H9 (cell line): ENCODE results near the gene TXNDC17. TPM values are rescaled to one million over a fixed set of nuclear protein-coding genes. Genes with fewer than 3 reads are reported as not detected.

ENCODE experiments used
- DNase-seq: peaks from one replicate; pipeline ENCODE4 v3.0.0-alpha.2; 2017
- H2AFZ ChIP-seq: one replicate; pipeline ENCODE4 v1.6.1; 2013; ENCODE audit warnings: mild to moderate bottlenecking, low read length, control low read depth, moderate library complexity
- H2AK5ac ChIP-seq: 2 replicates; pipeline ENCODE4 v1.6.1; 2013; ENCODE audit warnings: low read length, control low read depth, mixed read lengths; ENCODE audit not compliant: insufficient read length
- H2BK120ac ChIP-seq: one replicate; pipeline ENCODE4 v1.6.1; 2013; ENCODE audit warnings: low read depth, mild to moderate bottlenecking, low read length, control low read depth, inconsistent platforms; ENCODE audit not compliant: poor library complexity, severe bottlenecking
- H2BK12ac ChIP-seq: 2 replicates; pipeline ENCODE4 v1.6.1; 2013; ENCODE audit warnings: low read length, control low read depth, mixed read lengths, low read depth; ENCODE audit not compliant: insufficient read length
- H2BK15ac ChIP-seq: 2 replicates; pipeline ENCODE4 v1.6.1; 2013; ENCODE audit warnings: low read depth, low read length, control low read depth
- H2BK20ac ChIP-seq: one replicate; pipeline ENCODE4 v1.6.1; 2013; ENCODE audit warnings: low read depth, mild to moderate bottlenecking, low read length, control low read depth, inconsistent platforms; ENCODE audit not compliant: poor library complexity, severe bottlenecking
- H2BK5ac ChIP-seq: 2 replicates; pipeline ENCODE4 v1.6.1; 2013; ENCODE audit warnings: low read length, control low read depth, mixed read lengths; ENCODE audit not compliant: insufficient read length
- H3K14ac ChIP-seq: 2 replicates; pipeline ENCODE4 v1.6.1; 2013; ENCODE audit warnings: low read length, control low read depth; ENCODE audit not compliant: insufficient read depth
- H3K18ac ChIP-seq: 2 replicates; pipeline ENCODE4 v1.6.1; 2013; ENCODE audit warnings: low read depth, mild to moderate bottlenecking, mixed read lengths, low read length, control low read depth; ENCODE audit not compliant: insufficient read length
- H3K23ac ChIP-seq: 2 replicates; pipeline ENCODE4 v1.6.1; 2013; ENCODE audit warnings: low read length, control low read depth, mixed read lengths, low read depth; ENCODE audit not compliant: insufficient read length
- H3K23me2 ChIP-seq: 2 replicates; pipeline ENCODE4 v1.6.1; 2013; ENCODE audit warnings: low read depth, mild to moderate bottlenecking, mixed read lengths, low read length, control low read depth; ENCODE audit not compliant: insufficient read length, poor library complexity, severe bottlenecking
- H3K27ac ChIP-seq: 2 replicates; pipeline ENCODE4 v1.5.1; 2013; ENCODE audit warnings: low read length, control low read depth, mixed read lengths, low read depth; ENCODE audit not compliant: insufficient read length
- H3K27me3 ChIP-seq: 2 replicates; pipeline ENCODE4 v1.6.1; 2013; ENCODE audit warnings: low read length, control low read depth, inconsistent platforms; ENCODE audit not compliant: insufficient read depth
- H3K4ac ChIP-seq: 2 replicates; pipeline ENCODE4 v1.6.1; 2013; ENCODE audit warnings: low read depth, mild to moderate bottlenecking, control low read depth, inconsistent platforms, low read length, moderate library complexity
- H3K4me1 ChIP-seq: 2 replicates; pipeline ENCODE4 v1.6.1; 2013; ENCODE audit warnings: low read length, control low read depth, inconsistent platforms; ENCODE audit not compliant: insufficient read depth
- H3K4me2 ChIP-seq: 2 replicates; pipeline ENCODE4 v1.6.1; 2013; ENCODE audit warnings: low read length, control low read depth, mixed read lengths; ENCODE audit not compliant: insufficient read length, insufficient read depth
- H3K56ac ChIP-seq: 2 replicates; pipeline ENCODE4 v1.6.1; 2013; ENCODE audit warnings: low read depth, mild to moderate bottlenecking, mixed read lengths, low read length, control low read depth; ENCODE audit not compliant: insufficient read length
- H3K79me1 ChIP-seq: 2 replicates; pipeline ENCODE4 v1.6.1; 2013; ENCODE audit warnings: low read depth, mild to moderate bottlenecking, moderate library complexity, low read length, control low read depth, inconsistent platforms; ENCODE audit not compliant: insufficient read depth, poor library complexity, severe bottlenecking
- H3K79me2 ChIP-seq: 2 replicates; pipeline ENCODE4 v1.6.1; 2013; ENCODE audit warnings: low read length, control low read depth, inconsistent platforms; ENCODE audit not compliant: insufficient read depth
- H3K9ac ChIP-seq: 2 replicates; pipeline ENCODE4 v1.6.1; 2013; ENCODE audit warnings: low read length, control low read depth, mixed read lengths; ENCODE audit not compliant: insufficient read length; ENCODE audit errors: extremely low read depth
- H3K9me3 ChIP-seq: one replicate; pipeline ENCODE4 v1.6.1; 2013; ENCODE audit warnings: low read depth, low read length, inconsistent platforms; ENCODE audit not compliant: control insufficient read depth
- H3T11ph ChIP-seq: one replicate; pipeline ENCODE4 v1.6.1; 2013; ENCODE audit warnings: mild to moderate bottlenecking, low read length, control low read depth, inconsistent platforms
- H4K20me1 ChIP-seq: one replicate; pipeline ENCODE4 v1.6.1; 2013; ENCODE audit not compliant: control insufficient read depth, insufficient read length, insufficient read depth
- H4K5ac ChIP-seq: 2 replicates; pipeline ENCODE4 v1.6.1; 2013; ENCODE audit warnings: low read depth, mild to moderate bottlenecking, mixed read lengths, low read length, control low read depth; ENCODE audit not compliant: insufficient read length
- H4K8ac ChIP-seq: replicated peaks from 2 replicates; pipeline ENCODE4 v1.6.1; 2013; ENCODE audit warnings: low read length, control low read depth, mixed read lengths, low read depth; ENCODE audit not compliant: insufficient read length
- H4K91ac ChIP-seq: 2 replicates; pipeline ENCODE4 v1.6.1; 2013; ENCODE audit warnings: low read depth, mild to moderate bottlenecking, moderate library complexity, mixed read lengths, low read length, control low read depth; ENCODE audit not compliant: insufficient read length
- H3K27ac Mint-ChIP-seq, 3 experiments: 2 replicates in 2 of 3; 3 replicates in 1 of 3; pipeline ENCODE4 v1.8.0; 2020 to 2021; ENCODE audit warnings: mixed read lengths in 3 of 3, mild to moderate bottlenecking in 1 of 3, moderate library complexity in 1 of 3
- H3K27me3 Mint-ChIP-seq: 2 replicates; pipeline ENCODE4 v1.8.0; 2021; ENCODE audit warnings: low read depth, mild to moderate bottlenecking, moderate library complexity, mixed read lengths
- H3K36me3 Mint-ChIP-seq, 3 experiments: 2 replicates in 2 of 3; 3 replicates in 1 of 3; pipeline ENCODE4 v1.8.0; 2020 to 2021; ENCODE audit warnings: low read depth in 3 of 3, mixed read lengths in 3 of 3; ENCODE audit not compliant: insufficient read depth in 1 of 3
- H3K4me1 Mint-ChIP-seq, 2 experiments: 2 replicates each; pipeline ENCODE4 v1.8.0; 2020; ENCODE audit warnings: mixed read lengths in 2 of 2
- H3K4me3 Mint-ChIP-seq, 2 experiments: 2 replicates in 1 of 2; 3 replicates in 1 of 2; pipeline ENCODE4 v1.8.0; 2020 to 2021; ENCODE audit warnings: mild to moderate bottlenecking in 2 of 2, mixed read lengths in 2 of 2, moderate library complexity in 1 of 2
- H3K9me3 Mint-ChIP-seq, 2 experiments: 2 replicates in 1 of 2; 3 replicates in 1 of 2; pipeline ENCODE4 v1.8.0; 2020; ENCODE audit warnings: mild to moderate bottlenecking in 2 of 2, mixed read lengths in 2 of 2, moderate library complexity in 1 of 2
- CTCF ChIP-seq: fragments of 200-600 bp; sonication (generic); conservative IDR thresholded peaks from 3 replicates; pipeline ENCODE4 v1.8.0; 2021; ENCODE audit warnings: antibody characterized with exemption, mild to moderate bottlenecking
- WGBS: extraction: QIAGEN DNeasy Blood & Tissue Kit; methylation state at CpG from one replicate; pipeline ENCODE4 v1.1.7; 2013; ENCODE audit warnings: missing lambda C conversion rate, low lambda C conversion rate, mixed read lengths; ENCODE audit not compliant: insufficient read length; ENCODE audit errors: extremely low coverage; 5-methylcytosine and 5-hydroxymethylcytosine counted together
- total RNA-seq: library from RNA; stranded (reverse); gene quantifications from 2 replicates; pipeline ENCODE4 v1.2.1, GENCODE V29; 2021

TXNDC17 gene
- total RNA-seq, 1 experiment from 2014 or later, result 170 TPM

- no peak overlapping the region for H2BK15ac ChIP-seq
- Mint-ChIP-seq H3K4me3 (peak overlapping the region; percentile 91 to 94; a peak in 3 of 5 replicates), H3K36me3 (peaks cover 14 to 28% (median 26%) of the 10 kb centered on the region in 3 experiments), H3K27me3 (no peaks in the 10 kb centered on the region; the same call in 1 of the 2 replicates), H3K9me3 (no peaks in the 10 kb centered on the region), H3K27ac (peak overlapping the region in 2 of 3 experiments; percentile 39 to 76; a peak in 2 of 7 replicates), H3K4me1 (peaks cover 15 to 20% of the 10 kb centered on the region in 2 experiments)
- H4K8ac ChIP-seq, result no peak overlapping the region
- H3K18ac ChIP-seq, result no peak overlapping the region
- no peaks in the 10 kb centered on the region for H3K27me3 ChIP-seq
- H2AFZ ChIP-seq, result no peak overlapping the region
- no peaks in the 10 kb centered on the region for H3K9me3 ChIP-seq
- no peak overlapping the region for H3K9ac ChIP-seq
- no peak for DNase-seq
- no peak overlapping the region for H2BK120ac ChIP-seq
- H2BK20ac ChIP-seq, result no peak overlapping the region
- WGBS, result no CpG with 5 or more reads among the region's 24 CpGs
- H3T11ph ChIP-seq, result no peak overlapping the region
- no peak overlapping the region for H4K5ac ChIP-seq
- H3K14ac ChIP-seq, result no peak overlapping the region
- no peaks in the 10 kb centered on the region for H3K79me1 ChIP-seq
- H3K56ac ChIP-seq, result no peak overlapping the region
- no peak overlapping the region for H3K4me2 ChIP-seq
- peaks cover 2% of the 10 kb centered on the region; the same call in 1 of the 2 replicates for H3K79me2 ChIP-seq
- H4K91ac ChIP-seq, result no peak overlapping the region
- no peaks in the 10 kb centered on the region for H4K20me1 ChIP-seq
- H3K4me1 ChIP-seq, result no peaks in the 10 kb centered on the region
- H2AK5ac ChIP-seq, result no peak overlapping the region
- H2BK5ac ChIP-seq, result no peak overlapping the region
- H3K23ac ChIP-seq, result no peak overlapping the region
- TF ChIP-seq CTCF, result no peak
- H3K27ac ChIP-seq, result no peak overlapping the region
- peaks cover 18% of the 10 kb centered on the region for H3K23me2 ChIP-seq
- H2BK12ac ChIP-seq, result no peak overlapping the region
- no peak overlapping the region for H3K4ac ChIP-seq
These were observed 2.6 kb upstream of the TXNDC17 start for GRCh38 chr17:6638046-6638908.
